ENCODE data around the gene RCBTB2.

The RCBTB2 gene

DNA sequence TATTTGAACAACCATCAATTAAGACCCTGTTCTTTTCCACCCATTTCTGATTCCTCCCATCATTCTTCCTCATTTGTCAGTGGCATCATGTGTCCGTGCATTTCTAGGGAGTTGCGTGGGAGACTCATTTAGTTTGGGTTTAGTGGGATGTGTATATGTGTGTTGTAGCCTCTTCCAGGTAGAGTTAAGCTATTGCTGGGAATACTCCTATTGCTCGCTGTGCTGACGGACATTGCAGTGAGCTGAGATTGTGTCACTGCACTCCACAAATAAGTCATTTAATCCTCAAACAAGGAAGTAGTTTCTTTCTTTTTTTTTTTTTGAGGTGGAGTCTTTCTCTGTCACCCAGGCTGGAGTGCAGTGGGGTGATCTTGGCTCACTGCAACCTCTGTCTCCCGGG, 42.2 kb upstream of the RCBTB2 start:
- Histone ChIP-seq H2BK15ac (ENCODE audit: low read length) (no peak overlapping the region), H3K18ac (ENCODE audit: low read length) (no peak overlapping the region), H2BK5ac (ENCODE audit: low read length) (no peak overlapping the region), H2BK12ac (ENCODE audit: low read length) (no peak overlapping the region), H3K27ac (replicated peaks; ENCODE audit: low read length) (no peak overlapping the region), H3K4me3 (ENCODE audit: low read length in 2 of 2) (no peak overlapping the region), H2AK5ac (ENCODE audit: low read depth, low read length) (no peak overlapping the region), H3K4ac (ENCODE audit: low read length) (no peak overlapping the region), H2AFZ (ENCODE audit: low read length) (no peak overlapping the region), H3K14ac (ENCODE audit: low read length) (no peak overlapping the region), H4K8ac (ENCODE audit: low read depth, low read length) (no peak overlapping the region), H3K9me3 (replicated peaks in 1 of 2; ENCODE audit: control insufficient read depth in 2 of 2, insufficient read depth in 1 of 2, low read depth in 1 of 2, low read length in 2 of 2) (no peaks in the 10 kb centered on the region), H3K4me1 (ENCODE audit: control insufficient read depth in 2 of 2, insufficient read depth in 1 of 2, low read depth in 1 of 2, low read length in 2 of 2) (peaks cover 0 to 3% of the 10 kb centered on the region in 2 donors), H2BK120ac (ENCODE audit: low read depth, low read length) (no peak overlapping the region), H4K91ac (ENCODE audit: low read depth, low read length, poor library complexity) (no peak overlapping the region), H3K79me1 (ENCODE audit: low read depth, low read length) (no peaks in the 10 kb centered on the region), H3K27me3 (ENCODE audit: control insufficient read depth in 3 of 3, insufficient read depth in 3 of 3, low read depth in 1 of 3, low read length in 3 of 3) (no peaks in the 10 kb centered on the region), H3K36me3 (replicated peaks in 1 of 2; ENCODE audit: control insufficient read depth in 2 of 2, insufficient read depth in 2 of 2, low read length in 2 of 2) (no peaks in the 10 kb centered on the region), H3K9ac (ENCODE audit: low read depth, low read length, poor library complexity) (no peak overlapping the region), H3K4me2 (ENCODE audit: insufficient read depth, low read length, poor library complexity, severe bottlenecking) (no peak overlapping the region), H3K23ac (ENCODE audit: low read depth, low read length, poor library complexity) (no peak overlapping the region)
- no CpG with 5 or more reads among the region's 5 CpGs for WGBS, 2 donors (ENCODE audit: extremely low coverage in 2 of 2, insufficient read length in 2 of 2, insufficient replicate concordance in 1 of 2)
- DNase-seq (ENCODE audit: low spot score): no peak

GRCh38 chr13:48574041-48574796, 41.3 kb upstream of the RCBTB2 start:
- no peak overlapping the region for H2BK15ac ChIP-seq (ENCODE audit: low read length)
- no peak overlapping the region for H2BK5ac ChIP-seq (ENCODE audit: low read length)
- no peaks in the 10 kb centered on the region for H3K79me1 ChIP-seq (ENCODE audit: low read depth, low read length)
- H2AFZ ChIP-seq (ENCODE audit: low read length): no peak overlapping the region
- peak overlapping the region; percentile 68 for H4K91ac ChIP-seq (ENCODE audit: low read depth, low read length, poor library complexity)
- H2AK5ac ChIP-seq (ENCODE audit: low read depth, low read length): no peak overlapping the region
- H3K4me1 ChIP-seq (ENCODE audit: control insufficient read depth in 2 of 2, insufficient read depth in 1 of 2, low read depth in 1 of 2, low read length in 2 of 2): peaks cover 0 to 3% of the 10 kb centered on the region in 2 donors
- no peak overlapping the region for H3K9ac ChIP-seq (ENCODE audit: low read depth, low read length, poor library complexity)
- no peak overlapping the region for H3K4me3 ChIP-seq (ENCODE audit: low read length in 2 of 2)
- no peak overlapping the region for H3K4ac ChIP-seq (ENCODE audit: low read length)
- no peak overlapping the region for H3K4me2 ChIP-seq (ENCODE audit: insufficient read depth, low read length, poor library complexity, severe bottlenecking)
- no peak overlapping the region for H2BK120ac ChIP-seq (ENCODE audit: low read depth, low read length)
- DNase-seq (ENCODE audit: low spot score): no peak
- no peaks in the 10 kb centered on the region for H3K27me3 ChIP-seq (ENCODE audit: control insufficient read depth in 3 of 3, insufficient read depth in 3 of 3, low read depth in 1 of 3, low read length in 3 of 3)
- no peak overlapping the region for H3K27ac ChIP-seq (replicated peaks; ENCODE audit: low read length)
- no peak overlapping the region for H3K14ac ChIP-seq (ENCODE audit: low read length)
- no peaks in the 10 kb centered on the region for H3K9me3 ChIP-seq (replicated peaks in 1 of 2; ENCODE audit: control insufficient read depth in 2 of 2, insufficient read depth in 1 of 2, low read depth in 1 of 2, low read length in 2 of 2)
- no peak overlapping the region for H3K23ac ChIP-seq (ENCODE audit: low read depth, low read length, poor library complexity)
- no peak overlapping the region for H3K18ac ChIP-seq (ENCODE audit: low read length)
- no CpG with 5 or more reads among the region's 5 CpGs for whole genome bisulfite sequencing, 2 donors (ENCODE audit: extremely low coverage in 2 of 2, insufficient read length in 2 of 2, insufficient replicate concordance in 1 of 2)
- no peak overlapping the region for H4K8ac ChIP-seq (ENCODE audit: low read depth, low read length)
- peak overlapping the region; percentile 7 for H2BK12ac ChIP-seq (ENCODE audit: low read length)
- H3K36me3 ChIP-seq (replicated peaks in 1 of 2; ENCODE audit: control insufficient read depth in 2 of 2, insufficient read depth in 2 of 2, low read length in 2 of 2): no peaks in the 10 kb centered on the region

DNA sequence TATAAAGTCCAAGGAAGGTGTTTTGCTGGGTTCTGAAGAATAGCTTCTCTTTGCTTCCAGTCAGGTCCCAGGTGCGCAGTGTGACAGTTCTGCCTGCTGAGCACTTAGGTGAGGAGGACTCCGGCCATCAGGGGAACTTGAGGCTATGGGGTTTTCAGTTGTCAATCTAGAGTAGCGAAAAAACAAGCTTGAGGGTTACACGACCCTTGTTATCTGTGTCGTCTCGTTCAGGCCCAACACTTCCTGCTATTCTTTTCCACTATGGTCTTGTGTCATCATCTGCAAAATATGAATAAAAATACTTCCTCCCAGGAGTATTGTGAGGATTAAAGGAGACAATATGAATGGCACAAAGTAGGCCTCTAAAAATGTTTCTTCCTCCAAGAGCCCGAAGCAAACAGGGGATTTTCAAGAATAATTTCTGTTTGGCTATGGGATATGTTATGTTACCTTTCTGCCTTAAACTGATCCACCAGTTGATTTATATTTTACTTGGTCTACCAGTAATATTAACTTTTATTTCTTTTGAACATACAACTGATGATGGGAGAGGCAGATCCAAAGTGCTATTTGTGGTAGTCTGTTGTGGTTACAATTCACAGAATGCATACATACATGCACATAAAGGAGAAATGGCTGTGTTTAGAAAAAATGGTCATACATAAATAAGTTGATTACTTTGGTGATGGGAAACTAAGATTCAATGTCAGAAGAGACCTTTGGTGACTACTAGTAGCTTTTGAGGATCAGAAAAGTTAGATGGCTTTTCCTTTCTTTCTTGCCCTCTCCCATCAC, 40.5 kb upstream of the RCBTB2 start:
- Histone ChIP-seq H3K79me1 (ENCODE audit: low read depth, low read length) (no peaks in the 10 kb centered on the region), H2BK120ac (ENCODE audit: low read depth, low read length) (no peak overlapping the region), H4K8ac (ENCODE audit: low read depth, low read length) (no peak overlapping the region), H3K27me3 (ENCODE audit: control insufficient read depth in 3 of 3, insufficient read depth in 3 of 3, low read depth in 1 of 3, low read length in 3 of 3) (no peaks in the 10 kb centered on the region), H2BK12ac (ENCODE audit: low read length) (no peak overlapping the region), H2BK5ac (ENCODE audit: low read length) (no peak overlapping the region), H3K4me3 (ENCODE audit: low read length in 2 of 2) (no peak overlapping the region), H3K4ac (ENCODE audit: low read length) (no peak overlapping the region), H3K27ac (replicated peaks; ENCODE audit: low read length) (no peak overlapping the region), H4K91ac (ENCODE audit: low read depth, low read length, poor library complexity) (peak overlapping the region; percentile 68), H3K9me3 (replicated peaks in 1 of 2; ENCODE audit: control insufficient read depth in 2 of 2, insufficient read depth in 1 of 2, low read depth in 1 of 2, low read length in 2 of 2) (no peaks in the 10 kb centered on the region), H3K14ac (ENCODE audit: low read length) (no peak overlapping the region), H3K18ac (ENCODE audit: low read length) (no peak overlapping the region), H3K36me3 (replicated peaks in 1 of 2; ENCODE audit: control insufficient read depth in 2 of 2, insufficient read depth in 2 of 2, low read length in 2 of 2) (no peaks in the 10 kb centered on the region), H3K9ac (ENCODE audit: low read depth, low read length, poor library complexity) (no peak overlapping the region), H3K4me2 (ENCODE audit: insufficient read depth, low read length, poor library complexity, severe bottlenecking) (no peak overlapping the region), H2BK15ac (ENCODE audit: low read length) (no peak overlapping the region), H2AFZ (ENCODE audit: low read length) (no peak overlapping the region), H3K4me1 (ENCODE audit: control insufficient read depth in 2 of 2, insufficient read depth in 1 of 2, low read depth in 1 of 2, low read length in 2 of 2) (peaks cover 0 to 3% of the 10 kb centered on the region in 2 donors), H3K23ac (ENCODE audit: low read depth, low read length, poor library complexity) (no peak overlapping the region), H2AK5ac (ENCODE audit: low read depth, low read length) (no peak overlapping the region)
- no CpG with 5 or more reads among the region's 7 CpGs for WGBS, 2 donors (ENCODE audit: extremely low coverage in 2 of 2, insufficient read length in 2 of 2, insufficient replicate concordance in 1 of 2)
- DNase-seq (ENCODE audit: low spot score): no peak

Data from neuronal stem cell (in vitro differentiated cells).